Measurements from ENCODE around the gene MAPK11. TPM values are rescaled to one million over a fixed set of nuclear protein-coding genes. Genes with fewer than 3 reads are reported as not detected.

Gene MAPK11
- total and polyA plus RNA-seq, 4 donors: 8.3 to 15.3 (median 11.9) TPM

GRCh38 chr22:50262973-50263617, 7.1 kb downstream of the MAPK11 start:
- DNase-seq: no peak
- WGBS, 2 donors: 65 to 73% methylated on average over 9 of the region's 9 CpGs

GRCh38 chr22:50262460-50262911, 7.7 kb downstream of the MAPK11 start:
- Histone ChIP-seq H3K9me3 (ENCODE audit: control insufficient read depth in 4 of 4, insufficient read depth in 3 of 4, low read length in 3 of 4) (no peaks in the 10 kb centered on the region), H3K4me3 (no peak overlapping the region), H3K9ac (ENCODE audit: insufficient read depth in 1 of 2, low read length in 2 of 2) (no peak overlapping the region), H3K27me3 (ENCODE audit: control insufficient read depth in 3 of 3, insufficient read depth in 3 of 3, low read length in 2 of 3) (no peaks in the 10 kb centered on the region), H3K36me3 (ENCODE audit: control insufficient read depth in 4 of 4, insufficient read depth in 4 of 4, low read length in 4 of 4) (peaks cover 0 to 2% (median 0%) of the 10 kb centered on the region in 4 donors), H3K4me1 (ENCODE audit: control insufficient read depth in 5 of 5, insufficient read depth in 5 of 5, low read length in 5 of 5) (peaks cover 0 to 17% (median 6%) of the 10 kb centered on the region in 5 donors), H3K27ac (ENCODE audit: low read depth in 1 of 2, low read length in 1 of 2) (no peak overlapping the region)
- TF ChIP-seq CTCF (IDR thresholded peaks at IDR 0.05; ENCODE audit: control extremely low read depth, extremely low read depth): no peak
- DNase-seq (no peak), ATAC-seq (ENCODE audit: insufficient read depth, low FRiP score) (no peak)
- 25 to 60% methylated on average over 7 of the region's 7 CpGs for WGBS, 2 donors

More at GRCh38 chr22:50262973-50263617, 7.1 kb downstream of the MAPK11 start:
- no peak overlapping the region for H3K4me3 ChIP-seq
- no peak for ATAC-seq (ENCODE audit: insufficient read depth, low FRiP score)
- no peaks in the 10 kb centered on the region for H3K9me3 ChIP-seq (ENCODE audit: control insufficient read depth in 4 of 4, insufficient read depth in 3 of 4, low read length in 3 of 4)
- no peak overlapping the region for H3K27ac ChIP-seq (ENCODE audit: low read depth in 1 of 2, low read length in 1 of 2)
- TF ChIP-seq CTCF (IDR thresholded peaks at IDR 0.05; ENCODE audit: control extremely low read depth, extremely low read depth): no peak
- peaks cover 0 to 2% (median 0%) of the 10 kb centered on the region in 4 donors for H3K36me3 ChIP-seq (ENCODE audit: control insufficient read depth in 4 of 4, insufficient read depth in 4 of 4, low read length in 4 of 4)
- no peak overlapping the region for H3K9ac ChIP-seq (ENCODE audit: insufficient read depth in 1 of 2, low read length in 2 of 2)
- peaks cover 0 to 19% (median 6%) of the 10 kb centered on the region in 5 donors for H3K4me1 ChIP-seq (ENCODE audit: control insufficient read depth in 5 of 5, insufficient read depth in 5 of 5, low read length in 5 of 5)
- no peaks in the 10 kb centered on the region for H3K27me3 ChIP-seq (ENCODE audit: control insufficient read depth in 3 of 3, insufficient read depth in 3 of 3, low read length in 2 of 3)

GRCh38 chr22:50261615-50262459, 8.3 kb downstream of the MAPK11 start, which contains the start of gene MAPK12:
Gene MAPK12 (minus strand): TSS chr22:50261683. CDS start chr22:50261509, 174 bp downstream.
- peaks cover 0 to 5% (median 0%) of the 10 kb centered on the region in 4 donors for H3K36me3 ChIP-seq (ENCODE audit: control insufficient read depth in 4 of 4, insufficient read depth in 4 of 4, low read length in 4 of 4)
- H3K9me3 ChIP-seq (ENCODE audit: control insufficient read depth in 4 of 4, insufficient read depth in 3 of 4, low read length in 3 of 4): no peaks in the 10 kb centered on the region
- peak; percentile 32 to 77 (median 49) for DNase-seq
- H3K27ac ChIP-seq (ENCODE audit: low read depth in 1 of 2, low read length in 1 of 2): peak within 1 kb of the TSS; percentile 49 to 61
- WGBS, 2 donors: 3 to 9% methylated on average over 13 to 61 of the region's 61 CpGs
- TF ChIP-seq CTCF (IDR thresholded peaks at IDR 0.05; ENCODE audit: control extremely low read depth, extremely low read depth): no peak
- peak within 1 kb of the TSS; percentile 72 for H3K4me3 ChIP-seq
- no peak for ATAC-seq (ENCODE audit: insufficient read depth, low FRiP score)
- H3K4me1 ChIP-seq (ENCODE audit: control insufficient read depth in 5 of 5, insufficient read depth in 5 of 5, low read length in 5 of 5): peaks cover 0 to 16% (median 6%) of the 10 kb centered on the region in 5 donors
- H3K27me3 ChIP-seq (ENCODE audit: control insufficient read depth in 3 of 3, insufficient read depth in 3 of 3, low read length in 2 of 3): no peaks in the 10 kb centered on the region
- H3K9ac ChIP-seq (ENCODE audit: insufficient read depth in 1 of 2, low read length in 2 of 2): no peak within 1 kb of the TSS
